ENCODE results near the gene SRP9.

DNA sequence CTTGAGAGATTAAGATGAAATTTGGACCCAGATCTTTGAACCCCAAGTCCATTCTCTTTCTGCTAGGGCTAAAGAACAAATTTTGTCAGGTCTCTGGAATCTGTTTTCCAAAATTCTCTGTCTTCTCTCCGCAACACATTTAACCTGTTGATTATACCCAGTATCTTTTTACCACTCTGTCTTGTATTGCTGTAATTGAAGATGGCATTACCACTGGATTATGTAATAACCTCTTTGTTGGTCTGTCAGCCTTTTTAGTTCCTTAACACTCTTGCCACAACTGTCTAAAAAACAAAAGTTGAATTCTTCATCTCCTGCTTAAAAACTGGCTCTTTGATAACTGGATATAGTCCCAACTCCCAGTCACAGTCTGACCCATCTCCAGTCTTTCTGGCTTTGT is 3.0 kb downstream of the SRP9 start:
- TF ChIP-seq, protein P1, sequence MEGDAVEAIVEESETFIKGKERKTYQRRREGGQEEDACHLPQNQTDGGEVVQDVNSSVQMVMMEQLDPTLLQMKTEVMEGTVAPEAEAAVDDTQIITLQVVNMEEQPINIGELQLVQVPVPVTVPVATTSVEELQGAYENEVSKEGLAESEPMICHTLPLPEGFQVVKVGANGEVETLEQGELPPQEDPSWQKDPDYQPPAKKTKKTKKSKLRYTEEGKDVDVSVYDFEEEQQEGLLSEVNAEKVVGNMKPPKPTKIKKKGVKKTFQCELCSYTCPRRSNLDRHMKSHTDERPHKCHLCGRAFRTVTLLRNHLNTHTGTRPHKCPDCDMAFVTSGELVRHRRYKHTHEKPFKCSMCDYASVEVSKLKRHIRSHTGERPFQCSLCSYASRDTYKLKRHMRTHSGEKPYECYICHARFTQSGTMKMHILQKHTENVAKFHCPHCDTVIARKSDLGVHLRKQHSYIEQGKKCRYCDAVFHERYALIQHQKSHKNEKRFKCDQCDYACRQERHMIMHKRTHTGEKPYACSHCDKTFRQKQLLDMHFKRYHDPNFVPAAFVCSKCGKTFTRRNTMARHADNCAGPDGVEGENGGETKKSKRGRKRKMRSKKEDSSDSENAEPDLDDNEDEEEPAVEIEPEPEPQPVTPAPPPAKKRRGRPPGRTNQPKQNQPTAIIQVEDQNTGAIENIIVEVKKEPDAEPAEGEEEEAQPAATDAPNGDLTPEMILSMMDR (IDR thresholded peaks at IDR 0.05 in 2 of 3, conservative IDR thresholded peaks at IDR 0.05 in 1 of 3; ENCODE audit: control insufficient read depth in 2 of 3, extremely low read depth in 1 of 3, insufficient read depth in 1 of 3, low read depth in 3 of 3, low read length in 3 of 3) = no peak
- no peak for TF ChIP-seq SMAD1 (IDR thresholded peaks at IDR 0.05; ENCODE audit: low read depth, partially characterized antibody)
- TF ChIP-seq POLR2AphosphoS5 (IDR thresholded peaks at IDR 0.05; ENCODE audit: low read length) = no peak
- TF ChIP-seq ZSCAN29 (IDR thresholded peaks at IDR 0.05) = no peak
- TF ChIP-seq, protein P2, sequence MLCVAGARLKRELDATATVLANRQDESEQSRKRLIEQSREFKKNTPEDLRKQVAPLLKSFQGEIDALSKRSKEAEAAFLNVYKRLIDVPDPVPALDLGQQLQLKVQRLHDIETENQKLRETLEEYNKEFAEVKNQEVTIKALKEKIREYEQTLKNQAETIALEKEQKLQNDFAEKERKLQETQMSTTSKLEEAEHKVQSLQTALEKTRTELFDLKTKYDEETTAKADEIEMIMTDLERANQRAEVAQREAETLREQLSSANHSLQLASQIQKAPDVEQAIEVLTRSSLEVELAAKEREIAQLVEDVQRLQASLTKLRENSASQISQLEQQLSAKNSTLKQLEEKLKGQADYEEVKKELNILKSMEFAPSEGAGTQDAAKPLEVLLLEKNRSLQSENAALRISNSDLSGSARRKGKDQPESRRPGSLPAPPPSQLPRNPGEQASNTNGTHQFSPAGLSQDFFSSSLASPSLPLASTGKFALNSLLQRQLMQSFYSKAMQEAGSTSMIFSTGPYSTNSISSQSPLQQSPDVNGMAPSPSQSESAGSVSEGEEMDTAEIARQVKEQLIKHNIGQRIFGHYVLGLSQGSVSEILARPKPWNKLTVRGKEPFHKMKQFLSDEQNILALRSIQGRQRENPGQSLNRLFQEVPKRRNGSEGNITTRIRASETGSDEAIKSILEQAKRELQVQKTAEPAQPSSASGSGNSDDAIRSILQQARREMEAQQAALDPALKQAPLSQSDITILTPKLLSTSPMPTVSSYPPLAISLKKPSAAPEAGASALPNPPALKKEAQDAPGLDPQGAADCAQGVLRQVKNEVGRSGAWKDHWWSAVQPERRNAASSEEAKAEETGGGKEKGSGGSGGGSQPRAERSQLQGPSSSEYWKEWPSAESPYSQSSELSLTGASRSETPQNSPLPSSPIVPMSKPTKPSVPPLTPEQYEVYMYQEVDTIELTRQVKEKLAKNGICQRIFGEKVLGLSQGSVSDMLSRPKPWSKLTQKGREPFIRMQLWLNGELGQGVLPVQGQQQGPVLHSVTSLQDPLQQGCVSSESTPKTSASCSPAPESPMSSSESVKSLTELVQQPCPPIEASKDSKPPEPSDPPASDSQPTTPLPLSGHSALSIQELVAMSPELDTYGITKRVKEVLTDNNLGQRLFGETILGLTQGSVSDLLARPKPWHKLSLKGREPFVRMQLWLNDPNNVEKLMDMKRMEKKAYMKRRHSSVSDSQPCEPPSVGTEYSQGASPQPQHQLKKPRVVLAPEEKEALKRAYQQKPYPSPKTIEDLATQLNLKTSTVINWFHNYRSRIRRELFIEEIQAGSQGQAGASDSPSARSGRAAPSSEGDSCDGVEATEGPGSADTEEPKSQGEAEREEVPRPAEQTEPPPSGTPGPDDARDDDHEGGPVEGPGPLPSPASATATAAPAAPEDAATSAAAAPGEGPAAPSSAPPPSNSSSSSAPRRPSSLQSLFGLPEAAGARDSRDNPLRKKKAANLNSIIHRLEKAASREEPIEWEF (IDR thresholded peaks at IDR 0.05; ENCODE audit: insufficient replicate concordance, low read depth, low read length) = no peak
- TF ChIP-seq IKZF2 (IDR thresholded peaks at IDR 0.05) = no peak
- TF ChIP-seq EP300 (IDR thresholded peaks at IDR 0.05; ENCODE audit: borderline replicate concordance in 1 of 2, control insufficient read depth in 1 of 2, low read depth in 2 of 2, low read length in 2 of 2) = no peak
- TF ChIP-seq HDAC2 (IDR thresholded peaks at IDR 0.05) = no peak
- TF ChIP-seq CBX3 (IDR thresholded peaks at IDR 0.05; ENCODE audit: borderline replicate concordance, low read depth) = no peak
